ENCODE measurements around the gene ANGEL1. TPM values are rescaled to one million over a fixed set of nuclear protein-coding genes. Genes with fewer than 3 reads are reported as not detected.

ANGEL1 gene
- total and polyA plus RNA-seq, 2 experiments from 2014 or later = 5.3 to 31.6 TPM

DNA sequence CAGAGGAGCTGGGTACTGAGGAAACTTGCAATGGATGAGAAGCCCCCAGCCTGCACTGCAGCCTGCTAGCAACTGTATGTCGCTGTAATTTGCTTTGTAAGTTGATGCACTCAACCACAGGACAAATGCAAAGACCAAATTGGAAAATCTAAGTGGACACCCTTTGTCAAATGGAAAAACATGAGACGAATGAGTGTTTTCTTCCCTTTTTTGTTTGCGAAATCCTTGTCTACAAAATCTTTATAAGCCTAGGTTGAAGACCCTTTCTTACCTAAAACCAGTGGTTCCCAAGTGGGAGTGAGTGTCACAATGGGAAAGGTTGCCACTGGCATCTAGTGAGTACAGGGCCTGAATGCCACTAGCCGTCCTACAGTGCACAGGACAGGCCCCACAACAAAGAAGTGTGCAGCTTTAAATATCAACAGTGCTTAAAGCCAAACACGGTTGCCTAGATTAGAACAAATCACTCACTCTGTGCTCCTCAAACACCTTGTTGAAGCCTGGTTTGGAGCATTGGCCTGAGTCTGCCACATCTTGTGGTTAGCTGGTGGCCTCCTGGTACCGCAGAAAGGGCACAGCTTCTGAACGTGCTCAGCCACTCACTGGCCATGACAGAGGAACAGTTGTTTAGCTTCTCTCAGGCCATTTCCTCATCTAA lies 59.0 kb downstream of the ANGEL1 start:
- H3K27ac Mint-ChIP-seq = no peak overlapping the region
- no peak overlapping the region for H3K4me3 Mint-ChIP-seq
- TF ChIP-seq, protein P1, sequence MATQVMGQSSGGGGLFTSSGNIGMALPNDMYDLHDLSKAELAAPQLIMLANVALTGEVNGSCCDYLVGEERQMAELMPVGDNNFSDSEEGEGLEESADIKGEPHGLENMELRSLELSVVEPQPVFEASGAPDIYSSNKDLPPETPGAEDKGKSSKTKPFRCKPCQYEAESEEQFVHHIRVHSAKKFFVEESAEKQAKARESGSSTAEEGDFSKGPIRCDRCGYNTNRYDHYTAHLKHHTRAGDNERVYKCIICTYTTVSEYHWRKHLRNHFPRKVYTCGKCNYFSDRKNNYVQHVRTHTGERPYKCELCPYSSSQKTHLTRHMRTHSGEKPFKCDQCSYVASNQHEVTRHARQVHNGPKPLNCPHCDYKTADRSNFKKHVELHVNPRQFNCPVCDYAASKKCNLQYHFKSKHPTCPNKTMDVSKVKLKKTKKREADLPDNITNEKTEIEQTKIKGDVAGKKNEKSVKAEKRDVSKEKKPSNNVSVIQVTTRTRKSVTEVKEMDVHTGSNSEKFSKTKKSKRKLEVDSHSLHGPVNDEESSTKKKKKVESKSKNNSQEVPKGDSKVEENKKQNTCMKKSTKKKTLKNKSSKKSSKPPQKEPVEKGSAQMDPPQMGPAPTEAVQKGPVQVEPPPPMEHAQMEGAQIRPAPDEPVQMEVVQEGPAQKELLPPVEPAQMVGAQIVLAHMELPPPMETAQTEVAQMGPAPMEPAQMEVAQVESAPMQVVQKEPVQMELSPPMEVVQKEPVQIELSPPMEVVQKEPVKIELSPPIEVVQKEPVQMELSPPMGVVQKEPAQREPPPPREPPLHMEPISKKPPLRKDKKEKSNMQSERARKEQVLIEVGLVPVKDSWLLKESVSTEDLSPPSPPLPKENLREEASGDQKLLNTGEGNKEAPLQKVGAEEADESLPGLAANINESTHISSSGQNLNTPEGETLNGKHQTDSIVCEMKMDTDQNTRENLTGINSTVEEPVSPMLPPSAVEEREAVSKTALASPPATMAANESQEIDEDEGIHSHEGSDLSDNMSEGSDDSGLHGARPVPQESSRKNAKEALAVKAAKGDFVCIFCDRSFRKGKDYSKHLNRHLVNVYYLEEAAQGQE (IDR thresholded peaks at IDR 0.05; ENCODE audit: unreplicated experiment) = no peak
- TF ChIP-seq NANOG (IDR thresholded peaks at IDR 0.05; ENCODE audit: borderline replicate concordance) (no peak), STAT1 (IDR thresholded peaks at IDR 0.05; ENCODE audit: unreplicated experiment) (no peak), JUNB (IDR thresholded peaks at IDR 0.05; ENCODE audit: unreplicated experiment) (no peak), EZH2phosphoT487 (IDR thresholded peaks at IDR 0.05; ENCODE audit: unreplicated experiment) (no peak), CREB1 (CRISPR knock-in tag; IDR thresholded peaks at IDR 0.05; ENCODE audit: low read depth) (no peak), ZNF331 (CRISPR knock-in tag; IDR thresholded peaks at IDR 0.05; ENCODE audit: low read depth) (no peak), ETS1 (IDR thresholded peaks at IDR 0.05) (no peak), ZNF114 (CRISPR knock-in tag; IDR thresholded peaks at IDR 0.05) (no peak), POLR2AphosphoS5 (IDR thresholded peaks at IDR 0.05; ENCODE audit: low read depth) (no peak), EZH2 (IDR thresholded peaks at IDR 0.05; ENCODE audit: low read depth, unreplicated experiment) (no peak)
- TF ChIP-seq, protein P2, sequence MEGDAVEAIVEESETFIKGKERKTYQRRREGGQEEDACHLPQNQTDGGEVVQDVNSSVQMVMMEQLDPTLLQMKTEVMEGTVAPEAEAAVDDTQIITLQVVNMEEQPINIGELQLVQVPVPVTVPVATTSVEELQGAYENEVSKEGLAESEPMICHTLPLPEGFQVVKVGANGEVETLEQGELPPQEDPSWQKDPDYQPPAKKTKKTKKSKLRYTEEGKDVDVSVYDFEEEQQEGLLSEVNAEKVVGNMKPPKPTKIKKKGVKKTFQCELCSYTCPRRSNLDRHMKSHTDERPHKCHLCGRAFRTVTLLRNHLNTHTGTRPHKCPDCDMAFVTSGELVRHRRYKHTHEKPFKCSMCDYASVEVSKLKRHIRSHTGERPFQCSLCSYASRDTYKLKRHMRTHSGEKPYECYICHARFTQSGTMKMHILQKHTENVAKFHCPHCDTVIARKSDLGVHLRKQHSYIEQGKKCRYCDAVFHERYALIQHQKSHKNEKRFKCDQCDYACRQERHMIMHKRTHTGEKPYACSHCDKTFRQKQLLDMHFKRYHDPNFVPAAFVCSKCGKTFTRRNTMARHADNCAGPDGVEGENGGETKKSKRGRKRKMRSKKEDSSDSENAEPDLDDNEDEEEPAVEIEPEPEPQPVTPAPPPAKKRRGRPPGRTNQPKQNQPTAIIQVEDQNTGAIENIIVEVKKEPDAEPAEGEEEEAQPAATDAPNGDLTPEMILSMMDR (conservative IDR thresholded peaks at IDR 0.05; ENCODE audit: low read depth in 2 of 2) = no peak
- TF ChIP-seq, protein P3, sequence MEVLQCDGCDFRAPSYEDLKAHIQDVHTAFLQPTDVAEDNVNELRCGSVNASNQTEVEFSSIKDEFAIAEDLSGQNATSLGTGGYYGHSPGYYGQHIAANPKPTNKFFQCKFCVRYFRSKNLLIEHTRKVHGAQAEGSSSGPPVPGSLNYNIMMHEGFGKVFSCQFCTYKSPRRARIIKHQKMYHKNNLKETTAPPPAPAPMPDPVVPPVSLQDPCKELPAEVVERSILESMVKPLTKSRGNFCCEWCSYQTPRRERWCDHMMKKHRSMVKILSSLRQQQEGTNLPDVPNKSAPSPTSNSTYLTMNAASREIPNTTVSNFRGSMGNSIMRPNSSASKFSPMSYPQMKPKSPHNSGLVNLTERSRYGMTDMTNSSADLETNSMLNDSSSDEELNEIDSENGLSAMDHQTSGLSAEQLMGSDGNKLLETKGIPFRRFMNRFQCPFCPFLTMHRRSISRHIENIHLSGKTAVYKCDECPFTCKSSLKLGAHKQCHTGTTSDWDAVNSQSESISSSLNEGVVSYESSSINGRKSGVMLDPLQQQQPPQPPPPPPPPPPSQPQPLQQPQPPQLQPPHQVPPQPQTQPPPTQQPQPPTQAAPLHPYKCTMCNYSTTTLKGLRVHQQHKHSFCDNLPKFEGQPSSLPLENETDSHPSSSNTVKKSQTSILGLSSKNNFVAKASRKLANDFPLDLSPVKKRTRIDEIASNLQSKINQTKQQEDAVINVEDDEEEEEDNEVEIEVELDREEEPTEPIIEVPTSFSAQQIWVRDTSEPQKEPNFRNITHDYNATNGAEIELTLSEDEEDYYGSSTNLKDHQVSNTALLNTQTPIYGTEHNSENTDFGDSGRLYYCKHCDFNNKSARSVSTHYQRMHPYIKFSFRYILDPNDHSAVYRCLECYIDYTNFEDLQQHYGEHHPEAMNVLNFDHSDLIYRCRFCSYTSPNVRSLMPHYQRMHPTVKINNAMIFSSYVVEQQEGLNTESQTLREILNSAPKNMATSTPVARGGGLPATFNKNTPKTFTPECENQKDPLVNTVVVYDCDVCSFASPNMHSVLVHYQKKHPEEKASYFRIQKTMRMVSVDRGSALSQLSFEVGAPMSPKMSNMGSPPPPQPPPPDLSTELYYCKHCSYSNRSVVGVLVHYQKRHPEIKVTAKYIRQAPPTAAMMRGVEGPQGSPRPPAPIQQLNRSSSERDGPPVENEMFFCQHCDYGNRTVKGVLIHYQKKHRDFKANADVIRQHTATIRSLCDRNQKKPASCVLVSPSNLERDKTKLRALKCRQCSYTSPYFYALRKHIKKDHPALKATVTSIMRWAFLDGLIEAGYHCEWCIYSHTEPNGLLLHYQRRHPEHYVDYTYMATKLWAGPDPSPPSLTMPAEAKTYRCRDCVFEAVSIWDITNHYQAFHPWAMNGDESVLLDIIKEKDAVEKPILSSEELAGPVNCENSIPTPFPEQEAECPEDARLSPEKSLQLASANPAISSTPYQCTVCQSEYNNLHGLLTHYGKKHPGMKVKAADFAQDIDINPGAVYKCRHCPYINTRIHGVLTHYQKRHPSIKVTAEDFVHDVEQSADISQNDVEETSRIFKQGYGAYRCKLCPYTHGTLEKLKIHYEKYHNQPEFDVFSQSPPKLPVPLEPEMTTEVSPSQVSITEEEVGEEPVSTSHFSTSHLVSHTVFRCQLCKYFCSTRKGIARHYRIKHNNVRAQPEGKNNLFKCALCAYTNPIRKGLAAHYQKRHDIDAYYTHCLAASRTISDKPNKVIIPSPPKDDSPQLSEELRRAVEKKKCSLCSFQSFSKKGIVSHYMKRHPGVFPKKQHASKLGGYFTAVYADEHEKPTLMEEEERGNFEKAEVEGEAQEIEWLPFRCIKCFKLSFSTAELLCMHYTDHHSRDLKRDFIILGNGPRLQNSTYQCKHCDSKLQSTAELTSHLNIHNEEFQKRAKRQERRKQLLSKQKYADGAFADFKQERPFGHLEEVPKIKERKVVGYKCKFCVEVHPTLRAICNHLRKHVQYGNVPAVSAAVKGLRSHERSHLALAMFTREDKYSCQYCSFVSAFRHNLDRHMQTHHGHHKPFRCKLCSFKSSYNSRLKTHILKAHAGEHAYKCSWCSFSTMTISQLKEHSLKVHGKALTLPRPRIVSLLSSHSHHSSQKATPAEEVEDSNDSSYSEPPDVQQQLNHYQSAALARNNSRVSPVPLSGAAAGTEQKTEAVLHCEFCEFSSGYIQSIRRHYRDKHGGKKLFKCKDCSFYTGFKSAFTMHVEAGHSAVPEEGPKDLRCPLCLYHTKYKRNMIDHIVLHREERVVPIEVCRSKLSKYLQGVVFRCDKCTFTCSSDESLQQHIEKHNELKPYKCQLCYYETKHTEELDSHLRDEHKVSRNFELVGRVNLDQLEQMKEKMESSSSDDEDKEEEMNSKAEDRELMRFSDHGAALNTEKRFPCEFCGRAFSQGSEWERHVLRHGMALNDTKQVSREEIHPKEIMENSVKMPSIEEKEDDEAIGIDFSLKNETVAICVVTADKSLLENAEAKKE (CRISPR knock-in tag; IDR thresholded peaks at IDR 0.05) = no peak

More for the DNA sequence above, 59.0 kb downstream of the ANGEL1 start:
- H3K9me3 Mint-ChIP-seq = peaks cover 7% of the 10 kb centered on the region; the same call in 2 of the 3 replicates
- Histone ChIP-seq H3K27me3 (ENCODE audit: insufficient read depth) (peaks cover 13% of the 10 kb centered on the region), H3K36me3 (ENCODE audit: insufficient read depth) (no peaks in the 10 kb centered on the region), H3K79me2 (replicated peaks; ENCODE audit: insufficient read depth) (no peaks in the 10 kb centered on the region), H4K20me1 (replicated peaks; ENCODE audit: insufficient read depth) (no peaks in the 10 kb centered on the region), H3K4me2 (no peak overlapping the region), H3K9me2 (ENCODE audit: insufficient read depth) (no peaks in the 10 kb centered on the region), H3K4me3 (no peak overlapping the region), H3K27ac (ENCODE audit: low read depth) (no peak overlapping the region), H3F3A (replicated peaks; ENCODE audit: low read depth) (no peaks in the 10 kb centered on the region), H3K4me1 (ENCODE audit: insufficient read depth) (no peaks in the 10 kb centered on the region), H2AFZ (no peak overlapping the region)
- H3K27me3 Mint-ChIP-seq (ENCODE audit: insufficient read depth, low read depth, poor library complexity) = no peaks in the 10 kb centered on the region
- no peak for DNase-seq (ENCODE audit: low spot score)
- ATAC-seq = no peak
- H3K4me1 Mint-ChIP-seq = no peaks in the 10 kb centered on the region
- H3K36me3 Mint-ChIP-seq (ENCODE audit: low read depth) = no peaks in the 10 kb centered on the region
